ENCODE results near the gene DUSP28. TPM values are rescaled to one million over a fixed set of nuclear protein-coding genes. Genes with fewer than 3 reads are reported as not detected.

The DUSP28 gene
- total RNA-seq (10 to 100 TPM in 4 of 9 donors, 1 to 10 TPM in 5; 4.9 to 22.2 (median 8.3) TPM), polyA plus RNA-seq (10 to 100 TPM in 1 of 3 donors, 1 to 10 TPM in 2; 7.2 to 14.5 (median 8.8) TPM)
- long read RNA-seq, donor 1, partial matches to known transcripts, result 0 of 5 reads
- long read RNA-seq, donor 1, other reads (novel, unspliced or antisense), result 0 of 5 reads
- long read RNA-seq, donor 2, partial matches to known transcripts, result 0 of 6 reads
- long read RNA-seq, donor 2, other reads (novel, unspliced or antisense), result 0 of 6 reads
- long read RNA-seq, donor 3, partial matches to known transcripts, result 0 of 4 reads
- long read RNA-seq, donor 3, other reads (novel, unspliced or antisense), result 0 of 4 reads
- long read RNA-seq, donor 4, partial matches to known transcripts, result 0 of 8 reads
- long read RNA-seq, donor 4, other reads (novel, unspliced or antisense), result 1 of 8 reads
- long read RNA-seq, donor 5, transcript DUSP28-202 (2 exons, 3,461 nt), result major isoform, 6 of 15 reads
- long read RNA-seq, donor 5, transcript DUSP28-201 (3 exons, 1,555 nt), result major isoform, 6 of 15 reads
- long read RNA-seq, donor 5, partial matches to known transcripts, result 0 of 15 reads
- long read RNA-seq, donor 5, other reads (novel, unspliced or antisense), result 3 of 15 reads
- long read RNA-seq, donor 6, result 0 reads
- long read RNA-seq, donor 7, partial matches to known transcripts, result 0 of 5 reads
- long read RNA-seq, donor 7, other reads (novel, unspliced or antisense), result 0 of 5 reads
- long read RNA-seq, donor 8, partial matches to known transcripts, result 0 of 4 reads
- long read RNA-seq, donor 8, other reads (novel, unspliced or antisense), result 0 of 4 reads
- long read RNA-seq, donor 9, partial matches to known transcripts, result 0 of 4 reads
- long read RNA-seq, donor 9, other reads (novel, unspliced or antisense), result 0 of 4 reads
- long read RNA-seq, donor 10, partial matches to known transcripts, result 0 of 1 reads
- long read RNA-seq, donor 10, other reads (novel, unspliced or antisense), result 0 of 1 reads

- TF ChIP-seq POLR2A (IDR thresholded peaks at IDR 0.05) (peak; percentile 95 to 97), CTCF (IDR thresholded peaks at IDR 0.05) (no peak)
- WGBS, 4 donors, result 0 to 1% (median 1%) methylated on average over 19 to 39 of the region's 39 CpGs
- Histone ChIP-seq H3K27ac (peak within 1 kb of the TSS; percentile 95 to 99 (median 98)), H3K36me3 (replicated peaks in 1 of 2) (no peaks in the 10 kb centered on the region), H3K4me1 (replicated peaks in 1 of 2) (peaks cover 17 to 48% of the 10 kb centered on the region in 2 donors), H3K4me3 (peak within 1 kb of the TSS; percentile 51 to 89 (median 77)), H3K9me3 (replicated peaks in 1 of 3) (no peaks in the 10 kb centered on the region), H3K27me3 (no peaks in the 10 kb centered on the region)
- peak; percentile 92 to 97 (median 95) for DNase-seq
- intact Hi-C loops (cut with DNase I), result no loop called here
Observed at GRCh38 chr2:240560084-240560479, at the start of gene DUSP28. Gene DUSP28 (plus strand): TSS chr2:240560357. CDS start chr2:240560685, 328 bp downstream.

- DNase-seq, result peak in 2 of 7 donors; percentile 13 to 18
- Histone ChIP-seq H3K36me3 (replicated peaks in 1 of 2) (peaks cover 0 to 5% of the 10 kb centered on the region in 2 donors), H3K4me1 (replicated peaks in 1 of 2) (no peaks in the 10 kb centered on the region), H3K27me3 (no peaks in the 10 kb centered on the region), H3K27ac (no peak overlapping the region), H3K9me3 (replicated peaks in 1 of 3) (no peaks in the 10 kb centered on the region), H3K4me3 (no peak overlapping the region)
- 88 to 98% (median 94%) methylated on average over 12 of the region's 12 CpGs for WGBS, 4 donors
- intact Hi-C loops (cut with DNase I), result loop anchor here (5.0 to 10.0 kb wide), 3 partner anchors 192 to 324 kb away; no protein-coding TSS in a partner anchor
- TF ChIP-seq POLR2A (IDR thresholded peaks at IDR 0.05) (no peak), CTCF (IDR thresholded peaks at IDR 0.05) (no peak)
Observed at GRCh38 chr2:240510513-240511210, 49.5 kb upstream of the DUSP28 start.

- peaks cover 0 to 5% of the 10 kb centered on the region in 2 donors for H3K36me3 ChIP-seq (replicated peaks in 1 of 2)
- no peaks in the 10 kb centered on the region for H3K27me3 ChIP-seq
- no peak overlapping the region for H3K27ac ChIP-seq
- DNase-seq, result peak in 2 of 7 donors; percentile 15 to 33
- intact Hi-C loops (cut with DNase I), result loop anchor here (5.0 to 10.0 kb wide), 3 partner anchors 191 to 323 kb away; no protein-coding TSS in a partner anchor
- H3K9me3 ChIP-seq (replicated peaks in 1 of 3), result no peaks in the 10 kb centered on the region
- TF ChIP-seq CTCF (IDR thresholded peaks at IDR 0.05) (no peak), POLR2A (IDR thresholded peaks at IDR 0.05) (no peak)
- 91 to 96% (median 94%) methylated on average over 14 to 31 of the region's 31 CpGs for WGBS, 4 donors
- no peak overlapping the region for H3K4me3 ChIP-seq
- no peaks in the 10 kb centered on the region for H3K4me1 ChIP-seq (replicated peaks in 1 of 2)
Observed at GRCh38 chr2:240511351-240512108, 48.6 kb upstream of the DUSP28 start.
